Hepatocyte (in vitro differentiated cells): Measurements from ENCODE around the gene DNAJC5. TPM values are rescaled to one million over a fixed set of nuclear protein-coding genes. Genes with fewer than 3 reads are reported as not detected.

ENCODE experiments used
- DNase-seq: peaks from one replicate; pipeline ENCODE4 v3.0.0-alpha.2; 2016; ENCODE audit warnings: low spot score
- H2AFZ ChIP-seq: fragments of 200-600 bp; sonication (generic); 2 replicates; pipeline ENCODE4 v1.6.0; 2016; ENCODE audit warnings: antibody characterized with exemption, mild to moderate bottlenecking
- H3K27ac ChIP-seq: fragments of 200-600 bp; sonication (generic); 2 replicates; pipeline ENCODE4 v1.5.1; 2016; ENCODE audit warnings: mild to moderate bottlenecking
- H3K27me3 ChIP-seq: fragments of 200-600 bp; sonication (generic); 2 replicates; pipeline ENCODE4 v1.6.1; 2016
- H3K36me3 ChIP-seq: fragments of 200-600 bp; sonication (generic); replicated peaks from 2 replicates; pipeline ENCODE4 v1.5.1; 2016; ENCODE audit warnings: low read depth; ENCODE audit not compliant: insufficient read depth
- H3K4me1 ChIP-seq: fragments of 200-600 bp; sonication (generic); 2 replicates; pipeline ENCODE4 v1.5.1; 2016; ENCODE audit warnings: mild to moderate bottlenecking, moderate library complexity; ENCODE audit not compliant: insufficient read depth
- H3K4me2 ChIP-seq: fragments of 200-600 bp; sonication (generic); 2 replicates; pipeline ENCODE4 v1.6.0; 2016
- H3K4me3 ChIP-seq: fragments of 200-600 bp; sonication (generic); 2 replicates; pipeline ENCODE4 v1.5.1; 2016; ENCODE audit warnings: mild to moderate bottlenecking
- H3K79me2 ChIP-seq: fragments of 200-600 bp; sonication (generic); 2 replicates; pipeline ENCODE4 v1.6.0; 2017; ENCODE audit warnings: mild to moderate bottlenecking
- H3K9me2 ChIP-seq: fragments of 200-600 bp; sonication (generic); replicated peaks from 2 replicates; pipeline ENCODE4 v1.6.0; 2017; ENCODE audit warnings: mild to moderate bottlenecking; ENCODE audit not compliant: insufficient read depth
- H3K9me3 ChIP-seq: fragments of 200-600 bp; sonication (generic); 2 replicates; pipeline ENCODE4 v1.5.1; 2016; ENCODE audit warnings: low read depth, mild to moderate bottlenecking
- H4K20me1 ChIP-seq: fragments of 200-600 bp; sonication (generic); 2 replicates; pipeline ENCODE4 v1.6.0; 2016; ENCODE audit warnings: mild to moderate bottlenecking; ENCODE audit not compliant: insufficient read depth, poor library complexity, severe bottlenecking
- CTCF ChIP-seq: fragments of 200-600 bp; sonication (generic); IDR thresholded peaks from 2 replicates; pipeline ENCODE4 v1.5.1; 2016; ENCODE audit warnings: antibody characterized with exemption, mild to moderate bottlenecking; ENCODE audit not compliant: poor library complexity
- EZH2 ChIP-seq: fragments of 200-600 bp; sonication (generic); IDR thresholded peaks from 2 replicates; pipeline ENCODE4 v1.6.1; 2016; ENCODE audit warnings: antibody characterized with exemption, mild to moderate bottlenecking, borderline replicate concordance
- EZH2phosphoT487 ChIP-seq: fragments of 200-600 bp; sonication (generic); IDR thresholded peaks from one replicate; pipeline ENCODE4 v1.6.1; 2018; ENCODE audit warnings: antibody characterized with exemption, mild to moderate bottlenecking, low read depth, moderate library complexity; ENCODE audit not compliant: unreplicated experiment, severe bottlenecking
- WGBS: methylation state at CpG from one replicate; pipeline ENCODE4 v1.1.6; 2016; ENCODE audit warnings: low lambda C conversion rate; ENCODE audit errors: missing lambda C conversion rate; 5-methylcytosine and 5-hydroxymethylcytosine counted together
- polyA plus RNA-seq: library from polyadenylated mRNA; unstranded; fragments of >200 nt; fragmentation: Nextera tagmentation; extraction: Ambion mirVana; gene quantifications from 2 replicates; pipeline ENCODE4 v1.2.1, GENCODE V29; 2016
- total RNA-seq: library from RNA; depleted of rRNA; stranded (reverse); fragments of >200 nt; gene quantifications from 2 replicates; pipeline ENCODE4 v1.2.3, GENCODE V29; 2014

Gene DNAJC5
- total and polyA plus RNA-seq, 2 experiments from 2014 or later: 10.2 to 39.6 TPM

DNA sequence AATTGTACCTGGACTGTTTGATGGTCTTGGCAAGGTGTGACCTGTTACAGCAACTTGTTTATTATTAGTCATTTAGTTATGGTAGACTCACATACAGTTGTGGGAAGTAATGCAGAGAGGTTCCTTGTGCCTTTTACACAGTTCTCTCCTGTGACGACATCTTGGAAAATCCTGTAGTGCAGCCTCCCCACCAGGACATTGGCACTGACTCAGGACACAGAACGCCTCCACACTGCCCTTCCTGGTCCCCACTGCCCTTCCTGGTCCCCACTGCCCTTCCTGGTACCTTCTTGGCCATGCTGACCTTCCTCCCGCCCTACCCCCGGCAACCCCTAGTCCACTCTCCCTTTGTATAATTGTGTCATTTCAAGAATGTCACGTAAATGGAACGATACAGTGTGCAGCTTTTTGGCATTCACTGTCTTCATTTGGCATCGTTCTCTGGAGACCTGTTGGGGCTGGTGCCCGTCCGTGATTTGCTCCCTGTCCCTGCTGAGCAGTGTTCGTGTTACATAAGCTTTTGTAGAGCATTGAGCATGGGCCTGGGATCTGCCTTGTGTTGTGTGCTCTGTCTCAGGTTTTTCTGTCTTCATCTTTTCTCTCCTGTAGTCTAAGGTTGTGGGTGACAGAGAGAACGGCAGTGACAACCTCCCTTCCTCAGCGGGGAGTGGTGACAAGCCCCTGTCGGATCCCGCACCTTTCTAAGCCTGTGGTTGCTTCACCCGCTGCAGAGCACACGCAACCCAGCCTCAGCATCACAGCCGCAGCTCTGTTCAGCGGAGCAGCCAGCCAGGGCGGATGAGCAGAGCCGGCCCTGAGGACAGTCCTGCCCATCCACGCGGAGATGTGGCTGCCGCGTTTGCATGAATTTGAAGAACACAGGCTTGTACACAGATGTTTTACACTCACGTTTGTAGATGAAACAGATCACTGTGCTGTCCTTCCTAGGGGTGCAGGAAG lies 5.4 kb upstream of the DNAJC5 start:
- H3K27ac ChIP-seq: no peak overlapping the region
- H4K20me1 ChIP-seq: peaks cover 6% of the 10 kb centered on the region
- H3K27me3 ChIP-seq: no peaks in the 10 kb centered on the region
- H2AFZ ChIP-seq: no peak overlapping the region
- no peaks in the 10 kb centered on the region for H3K9me2 ChIP-seq
- DNase-seq: no peak
- H3K4me1 ChIP-seq: no peaks in the 10 kb centered on the region
- no peaks in the 10 kb centered on the region for H3K9me3 ChIP-seq
- 97% methylated on average over 25 of the region's 25 CpGs for WGBS
- no peak overlapping the region for H3K4me3 ChIP-seq
- H3K4me2 ChIP-seq: no peak overlapping the region
- TF ChIP-seq EZH2phosphoT487: no peak
- no peaks in the 10 kb centered on the region for H3K79me2 ChIP-seq
- H3K36me3 ChIP-seq: no peaks in the 10 kb centered on the region

DNA sequence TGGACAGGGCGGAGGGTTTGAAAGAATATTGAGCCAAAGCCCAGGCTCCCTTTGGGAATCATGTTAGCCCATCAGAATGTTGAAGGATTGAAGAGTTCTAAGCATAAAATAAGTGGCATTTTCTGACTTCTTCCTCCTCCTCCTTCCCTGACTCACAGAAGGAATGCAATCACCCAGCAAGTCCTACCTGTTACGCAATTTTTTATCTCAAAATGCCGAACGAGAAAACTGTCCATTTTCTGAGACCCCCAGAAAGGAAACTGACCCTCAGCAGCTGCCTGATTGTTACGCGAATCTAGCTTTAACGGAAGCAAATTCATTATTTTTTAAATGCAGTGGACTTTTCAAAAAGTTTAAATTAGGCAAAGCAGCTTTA lies 4.7 kb upstream of the DNAJC5 start:
- no peak for TF ChIP-seq EZH2
- no peak for TF ChIP-seq EZH2phosphoT487
- TF ChIP-seq CTCF: no peak
- DNase-seq: no peak
- no peaks in the 10 kb centered on the region for H3K36me3 ChIP-seq
- H4K20me1 ChIP-seq: peaks cover 6% of the 10 kb centered on the region
- no peaks in the 10 kb centered on the region for H3K9me3 ChIP-seq
- H2AFZ ChIP-seq: no peak overlapping the region
- H3K4me2 ChIP-seq: no peak overlapping the region
- no peaks in the 10 kb centered on the region for H3K4me1 ChIP-seq
- WGBS: 80% methylated on average over 7 of the region's 7 CpGs
- no peaks in the 10 kb centered on the region for H3K9me2 ChIP-seq
- no peak overlapping the region for H3K4me3 ChIP-seq
- H3K27me3 ChIP-seq: no peaks in the 10 kb centered on the region
- H3K79me2 ChIP-seq: no peaks in the 10 kb centered on the region
- H3K27ac ChIP-seq: no peak overlapping the region

DNA sequence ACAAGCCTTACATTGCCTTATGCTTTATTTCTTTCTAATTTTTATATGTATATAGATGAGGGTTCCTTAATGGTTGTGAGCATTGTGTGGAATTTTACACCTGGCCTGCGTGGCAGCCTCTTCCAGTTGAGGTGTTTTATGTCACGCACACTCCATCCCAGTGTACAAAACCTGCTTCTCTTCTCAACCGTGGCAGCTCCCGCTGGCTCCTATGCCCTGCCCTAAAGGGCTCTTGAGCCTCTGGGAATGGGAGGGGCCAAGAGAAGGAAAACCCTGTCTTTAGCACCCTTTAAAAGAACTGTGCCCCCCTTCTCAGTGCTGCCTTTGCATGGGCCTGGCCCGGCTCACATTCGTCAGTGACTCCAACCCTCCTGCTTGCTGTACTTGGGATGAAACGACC lies 4.3 kb upstream of the DNAJC5 start:
- Histone ChIP-seq H3K79me2 (peaks cover 2% of the 10 kb centered on the region), H3K4me2 (no peak overlapping the region), H3K4me1 (no peaks in the 10 kb centered on the region), H3K9me3 (no peaks in the 10 kb centered on the region), H2AFZ (no peak overlapping the region), H3K27ac (no peak overlapping the region), H3K27me3 (no peaks in the 10 kb centered on the region), H3K4me3 (no peak overlapping the region), H4K20me1 (peaks cover 4% of the 10 kb centered on the region), H3K36me3 (no peaks in the 10 kb centered on the region), H3K9me2 (no peaks in the 10 kb centered on the region)
- TF ChIP-seq CTCF (no peak), EZH2phosphoT487 (no peak), EZH2 (no peak)
- WGBS: 92% methylated on average over 7 of the region's 7 CpGs
- no peak for DNase-seq
